GM23338 (cell line): ENCODE measurements around the gene MYO5C. TPM values are rescaled to one million over a fixed set of nuclear protein-coding genes. Genes with fewer than 3 reads are reported as not detected.

Experiments
- ATAC-seq: fragments of 200-7000 bp; cut with Tn5 transposase; 3 replicates; pipeline ENCODE4 v1.9.1; 2020
- DNase-seq: peaks from one replicate; pipeline ENCODE4 v3.0.0-alpha.2; 2015; ENCODE audit warnings: low spot score
- H2AFZ ChIP-seq: fragments of 200-600 bp; sonication (generic); 2 replicates; pipeline ENCODE4 v1.8.0; 2016; ENCODE audit warnings: antibody characterized with exemption, mild to moderate bottlenecking, moderate library complexity
- H3F3A ChIP-seq: fragments of 200-600 bp; sonication (generic); replicated peaks from 2 replicates; pipeline ENCODE4 v1.8.0; 2017; ENCODE audit warnings: antibody characterized with exemption, mixed run types, low read depth
- H3K27ac ChIP-seq: fragments of 200-600 bp; sonication (generic); 2 replicates; pipeline ENCODE4 v1.6.1; 2016; ENCODE audit warnings: low read depth
- H3K27me3 ChIP-seq: fragments of 200-600 bp; sonication (generic); 2 replicates; pipeline ENCODE4 v1.8.0; 2016; ENCODE audit warnings: mild to moderate bottlenecking, mixed run types, moderate library complexity; ENCODE audit not compliant: insufficient read depth
- H3K36me3 ChIP-seq: fragments of 200-600 bp; sonication (generic); 2 replicates; pipeline ENCODE4 v1.8.0; 2016; ENCODE audit warnings: mild to moderate bottlenecking; ENCODE audit not compliant: insufficient read depth
- H3K4me1 ChIP-seq: fragments of 200-600 bp; sonication (generic); 2 replicates; pipeline ENCODE4 v1.8.0; 2016; ENCODE audit warnings: mild to moderate bottlenecking, moderate library complexity; ENCODE audit not compliant: insufficient read depth
- H3K4me2 ChIP-seq: fragments of 200-600 bp; sonication (generic); 2 replicates; pipeline ENCODE4 v1.7.1; 2017; ENCODE audit warnings: mixed run types
- H3K4me3 ChIP-seq: fragments of 200-600 bp; sonication (generic); 2 replicates; pipeline ENCODE4 v1.6.1; 2016; ENCODE audit warnings: mixed run types
- H3K79me2 ChIP-seq: fragments of 200-600 bp; sonication (generic); replicated peaks from 2 replicates; pipeline ENCODE4 v1.8.0; 2017; ENCODE audit warnings: mild to moderate bottlenecking; ENCODE audit not compliant: insufficient read depth
- H3K9me2 ChIP-seq: fragments of 200-600 bp; sonication (generic); 2 replicates; pipeline ENCODE4 v1.8.0; 2017; ENCODE audit not compliant: insufficient read depth
- H4K20me1 ChIP-seq: fragments of 200-600 bp; sonication (generic); replicated peaks from 2 replicates; pipeline ENCODE4 v1.8.0; 2017; ENCODE audit warnings: mild to moderate bottlenecking; ENCODE audit not compliant: insufficient read depth
- H3K27ac Mint-ChIP-seq: 2 replicates; pipeline ENCODE4 v1.8.0; 2020; ENCODE audit warnings: inconsistent platforms, mild to moderate bottlenecking, moderate library complexity, mixed read lengths
- H3K27me3 Mint-ChIP-seq: 3 replicates; pipeline ENCODE4 v1.8.0; 2022; ENCODE audit warnings: low read depth, mild to moderate bottlenecking, moderate library complexity, mixed read lengths, inconsistent platforms; ENCODE audit not compliant: insufficient read depth, poor library complexity
- H3K36me3 Mint-ChIP-seq: 3 replicates; pipeline ENCODE4 v1.8.0; 2021; ENCODE audit warnings: low read depth, mild to moderate bottlenecking, inconsistent platforms, moderate library complexity, mixed read lengths
- H3K4me1 Mint-ChIP-seq: 3 replicates; pipeline ENCODE4 v1.8.0; 2020; ENCODE audit warnings: mild to moderate bottlenecking, inconsistent platforms, mixed read lengths
- H3K4me3 Mint-ChIP-seq: 3 replicates; pipeline ENCODE4 v1.8.0; 2021; ENCODE audit warnings: moderate library complexity, mild to moderate bottlenecking, inconsistent platforms, mixed read lengths
- H3K9me3 Mint-ChIP-seq: 3 replicates; pipeline ENCODE4 v1.8.0; 2020; ENCODE audit warnings: moderate library complexity, mild to moderate bottlenecking, inconsistent platforms, mixed read lengths
- EZH2 ChIP-seq: fragments of 200-600 bp; sonication (generic); IDR thresholded peaks from one replicate; pipeline ENCODE4 v1.8.0; 2017; ENCODE audit warnings: antibody characterized with exemption, mild to moderate bottlenecking, low read depth; ENCODE audit not compliant: unreplicated experiment
- EZH2phosphoT487 ChIP-seq: fragments of 200-600 bp; sonication (generic); IDR thresholded peaks from one replicate; pipeline ENCODE4 v1.8.1; 2018; ENCODE audit warnings: antibody characterized with exemption; ENCODE audit not compliant: unreplicated experiment
- JUNB ChIP-seq: IDR thresholded peaks from one replicate; pipeline ENCODE4 v1.6.1; 2016; ENCODE audit warnings: antibody characterized with exemption; ENCODE audit not compliant: unreplicated experiment
- NANOG ChIP-seq: IDR thresholded peaks from 2 replicates; pipeline ENCODE4 v1.6.1; 2016; ENCODE audit warnings: antibody characterized with exemption, borderline replicate concordance
- POLR2AphosphoS5 ChIP-seq: IDR thresholded peaks from 2 replicates; pipeline ENCODE4 v1.6.1; 2016; ENCODE audit warnings: antibody characterized with exemption, low read depth
- ZNF331 ChIP-seq: fragments of 250-450 bp; sonication (Bioruptor Pico); IDR thresholded peaks from 2 replicates; pipeline ENCODE4 v1.5.0; 2020; ENCODE audit warnings: low read depth, mild to moderate bottlenecking, moderate library complexity
- polyA plus RNA-seq: library from polyadenylated mRNA; unstranded; fragments of >200 nt; fragmentation: Nextera tagmentation; extraction: Ambion mirVana; gene quantifications from 2 replicates; pipeline ENCODE4 v1.2.1, GENCODE V29; 2016
- total RNA-seq: library from RNA; depleted of rRNA; stranded (reverse); fragments of >200 nt; shearing (Covaris generic); gene quantifications from 2 replicates; pipeline ENCODE4 v1.2.3, GENCODE V29; 2014
- TF ChIP-seq, protein P1 (sequence below): fragments of 250-450 bp; sonication (Bioruptor Pico); IDR thresholded peaks from 2 replicates; pipeline ENCODE4 v1.5.0; 2020; ENCODE audit warnings: mild to moderate bottlenecking, moderate library complexity
- TF ChIP-seq, protein P2 (sequence below): IDR thresholded peaks from one replicate; pipeline ENCODE4 v1.6.1; 2018; ENCODE audit warnings: antibody characterized with exemption; ENCODE audit not compliant: unreplicated experiment
- TF ChIP-seq, protein P3 (sequence below): IDR thresholded peaks from 2 replicates; pipeline ENCODE4 v1.6.1; 2016; ENCODE audit warnings: antibody characterized with exemption

The MYO5C gene
- total and polyA plus RNA-seq, 2 experiments from 2014 or later = 7.9 to 28.8 TPM

DNA sequence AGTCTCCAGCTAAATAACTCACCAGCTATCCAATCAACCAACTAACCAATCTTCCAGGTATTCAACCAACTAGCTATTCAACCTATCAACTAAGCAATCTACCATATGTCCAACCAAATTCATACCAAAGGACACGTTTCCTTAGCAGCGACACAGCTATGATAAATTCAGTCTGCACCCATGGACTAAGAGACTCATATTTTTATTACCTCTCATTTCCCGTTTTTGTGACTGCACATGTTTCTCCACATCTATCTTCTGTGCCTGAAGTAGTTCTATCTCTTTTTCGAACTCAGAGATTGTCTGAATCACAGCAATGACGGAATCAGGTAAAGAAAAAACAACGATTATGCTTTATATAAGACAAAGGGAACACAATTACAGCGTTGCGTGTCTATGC, 70.4 kb downstream of the MYO5C start (continued):
- TF ChIP-seq, protein P1, sequence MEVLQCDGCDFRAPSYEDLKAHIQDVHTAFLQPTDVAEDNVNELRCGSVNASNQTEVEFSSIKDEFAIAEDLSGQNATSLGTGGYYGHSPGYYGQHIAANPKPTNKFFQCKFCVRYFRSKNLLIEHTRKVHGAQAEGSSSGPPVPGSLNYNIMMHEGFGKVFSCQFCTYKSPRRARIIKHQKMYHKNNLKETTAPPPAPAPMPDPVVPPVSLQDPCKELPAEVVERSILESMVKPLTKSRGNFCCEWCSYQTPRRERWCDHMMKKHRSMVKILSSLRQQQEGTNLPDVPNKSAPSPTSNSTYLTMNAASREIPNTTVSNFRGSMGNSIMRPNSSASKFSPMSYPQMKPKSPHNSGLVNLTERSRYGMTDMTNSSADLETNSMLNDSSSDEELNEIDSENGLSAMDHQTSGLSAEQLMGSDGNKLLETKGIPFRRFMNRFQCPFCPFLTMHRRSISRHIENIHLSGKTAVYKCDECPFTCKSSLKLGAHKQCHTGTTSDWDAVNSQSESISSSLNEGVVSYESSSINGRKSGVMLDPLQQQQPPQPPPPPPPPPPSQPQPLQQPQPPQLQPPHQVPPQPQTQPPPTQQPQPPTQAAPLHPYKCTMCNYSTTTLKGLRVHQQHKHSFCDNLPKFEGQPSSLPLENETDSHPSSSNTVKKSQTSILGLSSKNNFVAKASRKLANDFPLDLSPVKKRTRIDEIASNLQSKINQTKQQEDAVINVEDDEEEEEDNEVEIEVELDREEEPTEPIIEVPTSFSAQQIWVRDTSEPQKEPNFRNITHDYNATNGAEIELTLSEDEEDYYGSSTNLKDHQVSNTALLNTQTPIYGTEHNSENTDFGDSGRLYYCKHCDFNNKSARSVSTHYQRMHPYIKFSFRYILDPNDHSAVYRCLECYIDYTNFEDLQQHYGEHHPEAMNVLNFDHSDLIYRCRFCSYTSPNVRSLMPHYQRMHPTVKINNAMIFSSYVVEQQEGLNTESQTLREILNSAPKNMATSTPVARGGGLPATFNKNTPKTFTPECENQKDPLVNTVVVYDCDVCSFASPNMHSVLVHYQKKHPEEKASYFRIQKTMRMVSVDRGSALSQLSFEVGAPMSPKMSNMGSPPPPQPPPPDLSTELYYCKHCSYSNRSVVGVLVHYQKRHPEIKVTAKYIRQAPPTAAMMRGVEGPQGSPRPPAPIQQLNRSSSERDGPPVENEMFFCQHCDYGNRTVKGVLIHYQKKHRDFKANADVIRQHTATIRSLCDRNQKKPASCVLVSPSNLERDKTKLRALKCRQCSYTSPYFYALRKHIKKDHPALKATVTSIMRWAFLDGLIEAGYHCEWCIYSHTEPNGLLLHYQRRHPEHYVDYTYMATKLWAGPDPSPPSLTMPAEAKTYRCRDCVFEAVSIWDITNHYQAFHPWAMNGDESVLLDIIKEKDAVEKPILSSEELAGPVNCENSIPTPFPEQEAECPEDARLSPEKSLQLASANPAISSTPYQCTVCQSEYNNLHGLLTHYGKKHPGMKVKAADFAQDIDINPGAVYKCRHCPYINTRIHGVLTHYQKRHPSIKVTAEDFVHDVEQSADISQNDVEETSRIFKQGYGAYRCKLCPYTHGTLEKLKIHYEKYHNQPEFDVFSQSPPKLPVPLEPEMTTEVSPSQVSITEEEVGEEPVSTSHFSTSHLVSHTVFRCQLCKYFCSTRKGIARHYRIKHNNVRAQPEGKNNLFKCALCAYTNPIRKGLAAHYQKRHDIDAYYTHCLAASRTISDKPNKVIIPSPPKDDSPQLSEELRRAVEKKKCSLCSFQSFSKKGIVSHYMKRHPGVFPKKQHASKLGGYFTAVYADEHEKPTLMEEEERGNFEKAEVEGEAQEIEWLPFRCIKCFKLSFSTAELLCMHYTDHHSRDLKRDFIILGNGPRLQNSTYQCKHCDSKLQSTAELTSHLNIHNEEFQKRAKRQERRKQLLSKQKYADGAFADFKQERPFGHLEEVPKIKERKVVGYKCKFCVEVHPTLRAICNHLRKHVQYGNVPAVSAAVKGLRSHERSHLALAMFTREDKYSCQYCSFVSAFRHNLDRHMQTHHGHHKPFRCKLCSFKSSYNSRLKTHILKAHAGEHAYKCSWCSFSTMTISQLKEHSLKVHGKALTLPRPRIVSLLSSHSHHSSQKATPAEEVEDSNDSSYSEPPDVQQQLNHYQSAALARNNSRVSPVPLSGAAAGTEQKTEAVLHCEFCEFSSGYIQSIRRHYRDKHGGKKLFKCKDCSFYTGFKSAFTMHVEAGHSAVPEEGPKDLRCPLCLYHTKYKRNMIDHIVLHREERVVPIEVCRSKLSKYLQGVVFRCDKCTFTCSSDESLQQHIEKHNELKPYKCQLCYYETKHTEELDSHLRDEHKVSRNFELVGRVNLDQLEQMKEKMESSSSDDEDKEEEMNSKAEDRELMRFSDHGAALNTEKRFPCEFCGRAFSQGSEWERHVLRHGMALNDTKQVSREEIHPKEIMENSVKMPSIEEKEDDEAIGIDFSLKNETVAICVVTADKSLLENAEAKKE (CRISPR knock-in tag) = no peak
- TF ChIP-seq NANOG (no peak), EZH2 (no peak), EZH2phosphoT487 (no peak)
- TF ChIP-seq, protein P2, sequence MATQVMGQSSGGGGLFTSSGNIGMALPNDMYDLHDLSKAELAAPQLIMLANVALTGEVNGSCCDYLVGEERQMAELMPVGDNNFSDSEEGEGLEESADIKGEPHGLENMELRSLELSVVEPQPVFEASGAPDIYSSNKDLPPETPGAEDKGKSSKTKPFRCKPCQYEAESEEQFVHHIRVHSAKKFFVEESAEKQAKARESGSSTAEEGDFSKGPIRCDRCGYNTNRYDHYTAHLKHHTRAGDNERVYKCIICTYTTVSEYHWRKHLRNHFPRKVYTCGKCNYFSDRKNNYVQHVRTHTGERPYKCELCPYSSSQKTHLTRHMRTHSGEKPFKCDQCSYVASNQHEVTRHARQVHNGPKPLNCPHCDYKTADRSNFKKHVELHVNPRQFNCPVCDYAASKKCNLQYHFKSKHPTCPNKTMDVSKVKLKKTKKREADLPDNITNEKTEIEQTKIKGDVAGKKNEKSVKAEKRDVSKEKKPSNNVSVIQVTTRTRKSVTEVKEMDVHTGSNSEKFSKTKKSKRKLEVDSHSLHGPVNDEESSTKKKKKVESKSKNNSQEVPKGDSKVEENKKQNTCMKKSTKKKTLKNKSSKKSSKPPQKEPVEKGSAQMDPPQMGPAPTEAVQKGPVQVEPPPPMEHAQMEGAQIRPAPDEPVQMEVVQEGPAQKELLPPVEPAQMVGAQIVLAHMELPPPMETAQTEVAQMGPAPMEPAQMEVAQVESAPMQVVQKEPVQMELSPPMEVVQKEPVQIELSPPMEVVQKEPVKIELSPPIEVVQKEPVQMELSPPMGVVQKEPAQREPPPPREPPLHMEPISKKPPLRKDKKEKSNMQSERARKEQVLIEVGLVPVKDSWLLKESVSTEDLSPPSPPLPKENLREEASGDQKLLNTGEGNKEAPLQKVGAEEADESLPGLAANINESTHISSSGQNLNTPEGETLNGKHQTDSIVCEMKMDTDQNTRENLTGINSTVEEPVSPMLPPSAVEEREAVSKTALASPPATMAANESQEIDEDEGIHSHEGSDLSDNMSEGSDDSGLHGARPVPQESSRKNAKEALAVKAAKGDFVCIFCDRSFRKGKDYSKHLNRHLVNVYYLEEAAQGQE = no peak

DNA sequence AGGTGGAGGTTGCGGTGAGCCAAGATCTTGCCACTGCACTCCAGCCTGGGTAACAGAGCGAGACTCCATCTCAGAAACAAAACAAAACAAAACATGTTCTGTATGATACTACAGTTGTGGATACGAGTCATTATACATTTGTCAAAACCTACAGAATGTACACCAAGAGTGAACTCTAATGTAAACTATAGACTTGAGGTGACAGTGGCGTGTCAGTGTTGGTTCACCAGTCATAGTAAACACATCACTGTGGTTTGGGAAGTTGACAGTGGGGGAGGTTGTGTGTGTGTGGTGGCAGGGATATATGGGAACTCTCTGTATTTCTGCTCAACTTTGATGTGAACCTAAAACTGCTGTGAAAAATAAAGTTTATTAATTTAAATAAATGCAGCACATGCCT, 71.4 kb downstream of the MYO5C start:
- no peaks in the 10 kb centered on the region for H3K9me2 ChIP-seq
- H2AFZ ChIP-seq = no peak overlapping the region
- H3K79me2 ChIP-seq = no peaks in the 10 kb centered on the region
- H3K36me3 ChIP-seq = peaks cover 40% of the 10 kb centered on the region
- Mint-ChIP-seq H3K36me3 (peaks cover 56% of the 10 kb centered on the region), H3K9me3 (no peaks in the 10 kb centered on the region), H3K4me3 (no peak overlapping the region), H3K4me1 (no peaks in the 10 kb centered on the region), H3K27me3 (peaks cover 6% of the 10 kb centered on the region), H3K27ac (no peak overlapping the region)
- ATAC-seq (no peak), DNase-seq (no peak)
- no peak overlapping the region for H3K4me2 ChIP-seq
- no peaks in the 10 kb centered on the region for H3K4me1 ChIP-seq
- H3K4me3 ChIP-seq = no peak overlapping the region
- H4K20me1 ChIP-seq = no peaks in the 10 kb centered on the region
- H3F3A ChIP-seq = no peaks in the 10 kb centered on the region
- H3K27ac ChIP-seq = no peak overlapping the region
- H3K27me3 ChIP-seq = no peaks in the 10 kb centered on the region
- TF ChIP-seq, protein P2 = no peak
- no peak for TF ChIP-seq EZH2
- TF ChIP-seq, protein P3, sequence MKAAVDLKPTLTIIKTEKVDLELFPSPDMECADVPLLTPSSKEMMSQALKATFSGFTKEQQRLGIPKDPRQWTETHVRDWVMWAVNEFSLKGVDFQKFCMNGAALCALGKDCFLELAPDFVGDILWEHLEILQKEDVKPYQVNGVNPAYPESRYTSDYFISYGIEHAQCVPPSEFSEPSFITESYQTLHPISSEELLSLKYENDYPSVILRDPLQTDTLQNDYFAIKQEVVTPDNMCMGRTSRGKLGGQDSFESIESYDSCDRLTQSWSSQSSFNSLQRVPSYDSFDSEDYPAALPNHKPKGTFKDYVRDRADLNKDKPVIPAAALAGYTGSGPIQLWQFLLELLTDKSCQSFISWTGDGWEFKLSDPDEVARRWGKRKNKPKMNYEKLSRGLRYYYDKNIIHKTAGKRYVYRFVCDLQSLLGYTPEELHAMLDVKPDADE = no peak
- TF ChIP-seq EZH2phosphoT487 = no peak
- TF ChIP-seq POLR2AphosphoS5 = no peak
- no peak for TF ChIP-seq ZNF331 (CRISPR knock-in tag)
- no peak for TF ChIP-seq JUNB
